Fibroblast of skin of left quadriceps (primary cell): Measurements from ENCODE around the gene CCDC102B.
"Not testable (repeated sequence)": the region's sequence is repeated elsewhere in the genome, so short reads cannot be mapped to it uniquely, and the experiment has no call there.

ENCODE experiments used
- DNase-seq, 2 experiments: peaks; one replicate each; pipeline ENCODE4 v3.0.0-alpha.2; 2013; ENCODE audit warnings: low read depth in 2 of 2

Gene CCDC102B

GRCh38 chr18:68830256-68831045, 32.6 kb downstream of the CCDC102B start:
- no peak for DNase-seq

DNA sequence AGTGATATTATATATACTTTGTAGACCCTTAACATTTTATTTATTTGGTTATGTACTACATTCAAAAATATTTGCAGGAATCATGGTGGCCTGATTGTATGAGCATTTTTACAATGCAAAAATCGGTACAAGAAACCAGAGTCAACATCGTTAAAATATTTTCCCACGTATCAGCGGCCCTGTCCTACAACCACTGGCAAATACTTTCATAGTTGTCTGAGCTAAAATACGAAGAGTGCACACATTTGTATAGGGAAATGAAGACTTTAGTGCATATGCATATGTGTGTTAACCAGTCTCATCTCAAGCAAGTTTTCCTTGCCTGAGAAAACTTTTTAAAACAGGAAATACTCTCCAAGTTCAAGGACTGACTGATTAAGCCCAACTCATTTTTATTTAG, 35.9 kb downstream of the CCDC102B start:
- DNase-seq, result no peak

- DNase-seq, result peak; percentile 63 to 67
These were observed 40.0 kb downstream of the CCDC102B start for GRCh38 chr18:68837665-68838451.

- DNase-seq, result no peak
These were observed 41.8 kb downstream of the CCDC102B start for GRCh38 chr18:68839701-68840100.

GRCh38 chr18:68840554-68841263, 42.8 kb downstream of the CCDC102B start:
- peak; percentile 89 to 90 for DNase-seq

DNA sequence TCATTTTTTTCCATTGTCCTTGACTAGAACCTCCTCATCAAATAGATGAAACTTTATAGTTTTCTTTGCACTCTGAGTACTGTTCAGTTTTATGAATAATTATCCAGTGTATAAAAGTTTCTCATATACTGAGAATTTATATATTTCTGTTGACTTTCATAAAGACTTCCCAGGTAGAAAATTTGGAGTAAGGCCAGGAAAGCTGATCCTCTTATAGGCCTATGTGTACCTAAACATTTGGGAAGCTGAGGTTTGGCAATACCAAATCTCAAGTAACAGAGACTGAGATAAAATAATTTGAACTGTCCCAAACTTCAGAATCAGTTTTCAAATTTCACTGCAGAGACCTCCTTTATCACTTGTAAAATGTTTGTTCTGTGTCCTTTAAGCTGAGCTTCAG, 43.4 kb downstream of the CCDC102B start:
- no peak for DNase-seq

- DNase-seq, result no peak
These were observed 45.1 kb downstream of the CCDC102B start for GRCh38 chr18:68842951-68843350.

DNA sequence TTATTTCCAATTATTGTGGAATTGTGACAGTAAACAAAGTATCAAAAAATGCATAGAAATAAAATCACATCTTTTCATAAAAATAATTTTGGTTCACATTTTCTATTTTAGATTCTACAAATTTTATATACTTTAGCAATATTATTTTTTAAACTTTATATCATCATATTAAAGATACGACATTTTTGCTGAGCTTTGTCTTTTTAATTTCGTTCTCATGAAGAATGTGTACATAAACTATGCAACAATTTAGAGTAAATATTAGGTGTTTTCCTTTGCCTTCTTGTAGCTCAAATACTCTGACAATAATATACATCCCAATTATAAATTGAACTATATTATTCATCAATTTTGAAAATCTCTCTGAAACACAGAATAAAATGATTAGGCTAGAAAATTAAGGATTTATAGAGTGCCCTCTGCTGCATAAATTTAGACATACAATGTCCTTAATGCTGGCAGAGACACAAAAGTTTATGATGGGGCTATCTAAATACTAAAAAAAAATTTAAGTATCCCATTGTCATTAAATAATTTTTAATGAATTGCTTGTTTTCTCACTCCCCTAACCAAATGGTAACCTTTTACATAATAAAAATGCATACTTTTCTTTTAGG, 45.7 kb downstream of the CCDC102B start:
- no peak for DNase-seq

DNA sequence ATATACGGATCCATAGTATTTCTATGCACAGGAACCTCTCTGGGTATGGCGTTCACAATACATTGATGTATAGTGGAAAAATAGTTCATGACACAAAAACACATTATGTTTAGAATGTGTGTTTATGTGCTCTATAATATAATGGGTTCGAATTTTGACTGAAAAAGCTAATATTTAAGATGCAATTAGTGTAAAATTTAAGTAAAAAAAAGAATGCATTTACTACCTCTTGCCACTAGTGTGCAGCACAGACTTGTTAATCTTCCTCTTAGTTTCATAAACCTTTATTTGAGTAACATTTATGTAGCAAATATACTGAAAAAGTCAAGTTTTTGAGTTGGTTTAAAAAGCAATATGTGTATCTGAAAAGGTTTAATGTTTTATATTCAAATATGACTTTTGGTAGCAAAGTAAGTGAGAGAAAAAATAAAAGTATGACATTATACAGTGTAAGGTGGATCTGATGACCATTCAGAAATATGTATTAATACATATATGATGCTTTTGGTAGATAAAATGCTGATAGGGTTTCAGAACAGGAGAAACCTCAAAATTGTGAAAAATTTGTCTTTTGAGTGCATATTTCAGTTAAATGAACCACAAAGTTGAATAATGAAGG, 49.4 kb downstream of the CCDC102B start:
- no peak for DNase-seq

GRCh38 chr18:68848242-68848641, 50.4 kb downstream of the CCDC102B start:
- DNase-seq, result no peak

GRCh38 chr18:68854786-68855391, 57.0 kb downstream of the CCDC102B start:
- DNase-seq, result no peak

DNA sequence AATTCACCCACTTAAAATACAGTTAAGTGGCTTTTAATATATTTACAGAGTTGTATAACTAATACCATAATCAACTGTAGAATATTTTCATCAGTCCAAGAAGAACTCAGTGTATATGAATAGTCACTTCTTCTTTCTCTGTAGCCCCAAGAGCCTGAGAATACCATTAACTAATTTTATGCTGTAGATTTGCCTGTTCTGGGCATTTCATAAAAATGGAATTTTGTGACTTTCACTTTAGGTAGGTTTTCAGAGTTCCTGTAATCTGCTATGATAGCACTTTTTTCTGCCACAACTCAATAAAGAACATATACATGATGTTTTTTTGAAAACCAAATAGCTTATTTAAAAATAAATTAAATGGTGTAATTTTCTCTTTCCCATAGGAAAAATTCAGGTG, 57.6 kb downstream of the CCDC102B start:
- no peak for DNase-seq

DNA sequence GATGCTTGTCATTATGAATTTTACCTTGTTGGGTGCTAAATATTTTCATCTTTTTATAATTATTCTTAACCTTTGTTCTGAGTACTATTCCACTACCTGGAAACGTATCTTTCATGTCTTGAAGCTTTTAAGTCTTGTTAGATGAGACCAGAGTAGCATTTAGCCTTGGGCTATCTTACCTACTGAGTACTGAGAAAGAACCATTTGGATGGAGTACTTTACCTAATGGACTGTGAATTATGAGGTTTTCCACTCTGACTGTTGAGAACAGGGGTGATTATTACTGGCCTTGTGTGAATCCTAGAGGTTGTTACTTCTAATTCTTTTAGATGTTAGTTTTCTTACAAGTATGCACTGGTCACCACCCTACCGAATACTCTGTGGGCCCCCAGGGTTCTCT, 63.5 kb downstream of the CCDC102B start:
- no peak for DNase-seq

DNA sequence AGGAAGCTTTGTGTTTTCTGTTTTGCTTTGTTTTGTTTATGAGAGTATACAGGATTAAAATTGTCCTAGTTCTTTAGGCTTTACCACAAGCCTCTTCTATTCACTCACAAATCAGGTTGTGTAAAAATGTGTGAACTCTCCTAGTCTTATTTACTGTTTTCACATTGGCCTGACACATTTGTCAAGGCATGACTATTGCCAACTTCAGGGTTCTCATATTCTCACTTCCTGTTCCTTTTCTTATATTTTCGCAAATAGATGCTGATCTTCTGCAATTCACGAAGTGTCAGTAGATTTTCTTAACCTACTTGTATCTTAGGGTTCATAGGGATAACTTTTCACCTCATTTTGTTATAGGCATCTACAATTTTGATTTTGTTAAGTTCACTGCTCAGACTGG, 67.1 kb downstream of the CCDC102B start:
- no peak for DNase-seq

GRCh38 chr18:68865503-68865902, 67.6 kb downstream of the CCDC102B start:
- no peak for DNase-seq

DNA sequence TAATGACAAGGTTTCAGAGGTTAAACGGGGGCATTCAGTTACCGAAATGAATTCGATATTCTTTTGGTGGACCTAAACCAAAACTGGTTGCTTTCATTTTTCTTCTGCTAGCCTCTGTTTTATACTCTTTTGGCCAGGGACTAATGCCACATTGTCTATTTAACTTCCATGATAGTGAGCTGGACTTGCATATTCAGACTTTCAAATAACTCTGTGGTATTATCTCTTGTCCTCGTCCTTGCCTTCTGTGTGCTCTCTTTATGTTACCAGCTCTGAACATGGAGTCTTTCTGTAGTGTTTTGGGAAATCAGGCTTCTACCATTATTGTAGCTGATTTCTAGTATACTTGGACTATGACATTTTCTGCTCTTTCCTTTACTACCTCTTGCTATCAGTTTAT, 75.1 kb downstream of the CCDC102B start:
- DNase-seq, result no peak

- DNase-seq, result no peak
These were observed 76.5 kb downstream of the CCDC102B start for GRCh38 chr18:68874361-68874760.

DNA sequence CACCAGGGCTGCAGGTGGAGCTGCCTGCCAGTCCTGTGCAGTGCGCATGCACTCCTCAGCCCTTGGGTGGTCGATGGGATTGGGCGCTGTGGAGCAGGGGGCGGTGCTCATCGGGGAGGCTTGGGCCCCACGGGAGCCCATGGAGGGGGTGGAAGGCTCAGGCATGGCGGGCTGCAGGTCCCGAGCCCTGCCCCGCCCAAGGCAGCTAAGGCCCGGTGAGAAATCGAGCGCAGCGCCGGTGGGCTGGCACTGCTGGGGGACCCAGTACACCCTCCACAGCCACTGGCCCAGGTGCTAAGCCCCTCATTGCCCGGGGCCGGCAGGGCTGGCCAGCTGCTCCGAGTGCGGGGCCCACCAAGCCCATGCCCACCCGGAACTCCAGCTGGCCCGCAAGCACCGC, 82.1 kb downstream of the CCDC102B start:
- DNase-seq, result not testable (repeated sequence)

DNA sequence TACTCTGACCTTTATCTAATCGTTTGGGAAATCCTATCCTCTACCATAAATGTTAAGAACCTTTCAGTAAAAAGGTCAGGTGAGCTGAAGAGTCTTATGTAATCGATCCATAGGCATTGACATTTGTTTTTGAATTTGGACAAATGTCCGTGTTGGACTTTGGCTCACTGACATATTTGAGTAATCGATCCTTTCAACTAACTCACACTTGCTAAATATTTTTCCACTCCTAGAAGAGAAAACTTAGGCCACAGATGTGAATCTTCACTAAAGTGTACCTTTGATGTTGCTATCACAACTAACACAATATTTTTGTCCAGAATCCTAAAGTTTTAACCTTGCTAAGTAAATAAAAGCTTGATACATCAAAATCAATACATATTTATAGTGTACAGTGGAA, 89.5 kb downstream of the CCDC102B start:
- DNase-seq, result no peak

DNA sequence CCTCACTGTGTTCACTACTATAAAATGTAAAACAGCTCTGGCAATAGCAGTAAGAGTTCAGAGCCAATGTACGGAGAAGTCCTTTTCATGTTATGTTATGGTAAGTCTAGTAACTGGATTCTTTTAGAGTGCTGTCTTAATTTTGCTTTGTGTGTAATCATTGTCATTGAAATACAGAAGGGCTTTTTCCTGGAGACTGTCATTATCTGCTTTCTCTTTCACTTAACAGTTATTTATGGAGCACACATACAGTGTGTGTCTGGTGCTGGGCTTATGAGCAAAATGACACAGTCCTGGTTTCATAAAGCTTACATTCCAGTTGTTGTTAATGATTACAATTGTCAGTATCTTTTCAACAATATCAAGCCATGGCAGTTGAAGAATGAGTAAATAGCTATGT, 95.5 kb downstream of the CCDC102B start:
- no peak for DNase-seq

DNA sequence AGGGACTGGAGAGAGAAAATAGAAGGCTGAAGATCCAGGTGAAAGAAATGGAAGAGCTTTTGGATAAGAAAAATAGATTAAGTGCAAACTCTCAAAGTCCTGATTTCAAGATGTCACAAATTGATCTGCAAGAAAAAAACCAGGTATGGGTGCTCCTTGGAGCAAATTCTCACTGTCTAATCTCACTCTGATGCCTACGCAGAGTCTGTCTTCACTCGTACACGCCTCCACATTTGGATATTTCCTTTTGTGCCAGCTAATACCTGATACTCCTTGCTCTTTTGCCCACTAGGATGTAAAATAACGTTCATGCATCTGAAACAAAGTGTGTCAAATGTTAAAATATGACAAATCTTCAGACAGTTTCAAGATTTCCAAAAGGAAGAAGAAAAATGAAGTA, 99.4 kb downstream of the CCDC102B start:
- DNase-seq, result no peak
